ENCODE measurements around the gene NET1.

DNA sequence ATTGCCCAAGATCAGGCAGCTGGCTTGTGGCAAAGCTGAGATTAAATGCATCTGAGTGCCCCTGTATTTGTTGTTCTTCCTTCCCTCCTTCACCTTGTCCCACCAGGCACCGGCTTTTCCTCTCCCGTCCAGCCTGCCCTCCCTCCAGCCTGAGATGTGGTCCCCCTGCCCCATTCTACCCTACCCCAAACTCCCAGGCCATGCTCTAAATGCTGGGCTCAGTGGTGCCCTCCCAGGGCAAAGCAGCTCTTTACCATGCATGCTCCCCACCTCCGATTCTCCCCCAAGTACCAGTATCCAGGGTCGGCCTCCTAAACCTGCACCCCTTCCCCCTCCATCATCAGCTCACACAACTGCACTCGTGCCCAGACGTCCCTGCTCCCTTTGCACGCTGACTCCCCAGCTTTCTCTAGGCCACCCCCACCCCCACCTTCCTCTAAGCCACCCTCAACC is 50.5 kb downstream of the NET1 start:
- TF ChIP-seq, protein P1, sequence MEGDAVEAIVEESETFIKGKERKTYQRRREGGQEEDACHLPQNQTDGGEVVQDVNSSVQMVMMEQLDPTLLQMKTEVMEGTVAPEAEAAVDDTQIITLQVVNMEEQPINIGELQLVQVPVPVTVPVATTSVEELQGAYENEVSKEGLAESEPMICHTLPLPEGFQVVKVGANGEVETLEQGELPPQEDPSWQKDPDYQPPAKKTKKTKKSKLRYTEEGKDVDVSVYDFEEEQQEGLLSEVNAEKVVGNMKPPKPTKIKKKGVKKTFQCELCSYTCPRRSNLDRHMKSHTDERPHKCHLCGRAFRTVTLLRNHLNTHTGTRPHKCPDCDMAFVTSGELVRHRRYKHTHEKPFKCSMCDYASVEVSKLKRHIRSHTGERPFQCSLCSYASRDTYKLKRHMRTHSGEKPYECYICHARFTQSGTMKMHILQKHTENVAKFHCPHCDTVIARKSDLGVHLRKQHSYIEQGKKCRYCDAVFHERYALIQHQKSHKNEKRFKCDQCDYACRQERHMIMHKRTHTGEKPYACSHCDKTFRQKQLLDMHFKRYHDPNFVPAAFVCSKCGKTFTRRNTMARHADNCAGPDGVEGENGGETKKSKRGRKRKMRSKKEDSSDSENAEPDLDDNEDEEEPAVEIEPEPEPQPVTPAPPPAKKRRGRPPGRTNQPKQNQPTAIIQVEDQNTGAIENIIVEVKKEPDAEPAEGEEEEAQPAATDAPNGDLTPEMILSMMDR (IDR thresholded peaks at IDR 0.05): no peak
- TF ChIP-seq POLR2A (IDR thresholded peaks at IDR 0.05): no peak

All from thyroid gland (tissue), 4 donors.